BLaER1 (cell line): Measurements from ENCODE around the gene PRTG.
"Not testable (repeated sequence)": the region's sequence is repeated elsewhere in the genome, so short reads cannot be mapped to it uniquely, and the experiment has no call there.

Experiments used
- H3K27ac ChIP-seq: shearing (Covaris generic); formaldehyde crosslinking; 2 replicates; pipeline ENCODE4 v1.8.1; 2022
- H3K27me3 ChIP-seq: shearing (Covaris generic); formaldehyde crosslinking; 2 replicates; pipeline ENCODE4 v1.8.1; 2022
- H3K36me3 ChIP-seq: shearing (Covaris generic); formaldehyde crosslinking; 2 replicates; pipeline ENCODE4 v1.8.1; 2022
- H3K4me1 ChIP-seq: shearing (Covaris generic); formaldehyde crosslinking; 2 replicates; pipeline ENCODE4 v1.8.1; 2022
- H3K4me2 ChIP-seq: shearing (Covaris generic); formaldehyde crosslinking; 2 replicates; pipeline ENCODE4 v1.8.1; 2022
- H3K4me3 ChIP-seq: shearing (Covaris generic); formaldehyde crosslinking; 2 replicates; pipeline ENCODE4 v1.8.1; 2022
- H3K9ac ChIP-seq: shearing (Covaris generic); formaldehyde crosslinking; 2 replicates; pipeline ENCODE4 v1.8.1; 2022
- H3K9me3 ChIP-seq: shearing (Covaris generic); formaldehyde crosslinking; 2 replicates; pipeline ENCODE4 v1.8.1; 2022
- H4K20me1 ChIP-seq: shearing (Covaris generic); formaldehyde crosslinking; 2 replicates; pipeline ENCODE4 v1.8.1; 2022
- Cebpa-rat ChIP-seq: shearing (Covaris generic); IDR thresholded peaks from 2 replicates; pipeline ENCODE4 v1.8.1; 2022

PRTG gene

GRCh38 chr15:55742927-55743728, at the start of gene PRTG:
Gene PRTG, minus strand, starts transcription at chr15:55743152. Its CDS starts 221 bp downstream, at chr15:55742931.
- H3K9me3 ChIP-seq, result no peaks in the 10 kb centered on the region
- no peak for TF ChIP-seq Cebpa-rat
- peaks cover 16% of the 10 kb centered on the region; the same call in 1 of the 2 replicates for H4K20me1 ChIP-seq
- H3K9ac ChIP-seq, result peak within 1 kb of the TSS; percentile 60; the same call in 1 of the 2 replicates
- H3K27me3 ChIP-seq, result peaks cover 62% of the 10 kb centered on the region
- peaks cover 19% of the 10 kb centered on the region for H3K4me1 ChIP-seq
- no peak within 1 kb of the TSS for H3K27ac ChIP-seq
- no peaks in the 10 kb centered on the region for H3K36me3 ChIP-seq
- H3K4me3 ChIP-seq, result peak within 1 kb of the TSS; percentile 77
- peak within 1 kb of the TSS; percentile 99 for H3K4me2 ChIP-seq

DNA sequence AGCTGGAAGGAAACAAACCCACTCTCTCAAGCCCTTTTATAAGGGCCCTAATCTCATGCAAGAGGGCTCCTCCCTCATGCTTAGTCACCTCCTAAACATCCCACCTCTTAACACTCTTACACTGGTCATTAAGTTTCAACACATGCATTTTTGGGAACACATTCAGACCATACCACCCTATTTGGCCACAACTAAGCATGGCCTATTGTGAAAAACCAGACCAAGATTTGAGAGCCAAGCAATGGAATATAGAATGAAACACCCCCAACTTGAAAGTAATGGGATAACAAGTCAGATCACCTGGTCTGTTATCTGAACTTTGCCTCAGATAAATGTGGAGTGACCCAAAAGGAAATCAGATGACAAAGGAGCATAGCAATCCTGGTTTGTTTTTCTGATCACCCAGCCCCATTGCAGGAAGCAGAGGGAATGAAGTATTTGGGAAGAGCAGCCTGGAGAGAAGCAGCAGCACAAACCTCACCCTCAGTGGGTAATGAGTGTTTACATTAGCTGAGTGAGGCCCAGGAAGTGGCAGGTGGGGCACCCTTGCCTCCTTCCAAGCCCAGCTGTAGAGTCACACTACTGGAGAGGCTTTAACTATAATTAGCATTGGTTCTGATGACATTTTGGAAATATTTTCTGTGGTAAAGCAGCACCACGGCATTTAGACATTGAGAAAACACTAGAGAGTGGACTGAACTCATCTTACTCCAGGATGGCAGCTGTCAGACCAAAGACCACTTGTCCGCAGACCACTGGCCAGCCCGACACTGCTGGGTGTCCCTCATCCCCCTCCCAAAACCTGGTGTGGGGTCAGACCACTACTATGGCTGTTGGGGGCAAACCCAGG, 48.8 kb upstream of the PRTG start:
- no peak overlapping the region for H3K4me2 ChIP-seq
- H3K4me3 ChIP-seq, result no peak overlapping the region
- H3K9me3 ChIP-seq, result peaks cover 36% of the 10 kb centered on the region
- no peaks in the 10 kb centered on the region for H3K36me3 ChIP-seq
- no peak overlapping the region for H3K27ac ChIP-seq
- TF ChIP-seq Cebpa-rat, result no peak
- H3K9ac ChIP-seq, result no peak overlapping the region
- H3K27me3 ChIP-seq, result no peaks in the 10 kb centered on the region
- H4K20me1 ChIP-seq, result no peaks in the 10 kb centered on the region
- no peaks in the 10 kb centered on the region for H3K4me1 ChIP-seq

- Histone ChIP-seq H3K27ac (no peak overlapping the region), H3K9ac (no peak overlapping the region), H3K4me2 (no peak overlapping the region), H4K20me1 (no peaks in the 10 kb centered on the region), H3K4me3 (no peak overlapping the region), H3K4me1 (no peaks in the 10 kb centered on the region), H3K9me3 (peaks cover 23% of the 10 kb centered on the region), H3K36me3 (no peaks in the 10 kb centered on the region), H3K27me3 (no peaks in the 10 kb centered on the region)
- no peak for TF ChIP-seq Cebpa-rat
Measured at GRCh38 chr15:55789066-55789660, 46.2 kb upstream of the PRTG start.

- Histone ChIP-seq H3K27ac (no peak overlapping the region), H3K9me3 (peaks cover 10% of the 10 kb centered on the region), H3K4me3 (no peak overlapping the region), H4K20me1 (no peaks in the 10 kb centered on the region), H3K36me3 (no peaks in the 10 kb centered on the region), H3K4me1 (no peaks in the 10 kb centered on the region), H3K4me2 (no peak overlapping the region), H3K27me3 (no peaks in the 10 kb centered on the region), H3K9ac (no peak overlapping the region)
- no peak for TF ChIP-seq Cebpa-rat
Measured at GRCh38 chr15:55786341-55786740, 43.4 kb upstream of the PRTG start.

DNA sequence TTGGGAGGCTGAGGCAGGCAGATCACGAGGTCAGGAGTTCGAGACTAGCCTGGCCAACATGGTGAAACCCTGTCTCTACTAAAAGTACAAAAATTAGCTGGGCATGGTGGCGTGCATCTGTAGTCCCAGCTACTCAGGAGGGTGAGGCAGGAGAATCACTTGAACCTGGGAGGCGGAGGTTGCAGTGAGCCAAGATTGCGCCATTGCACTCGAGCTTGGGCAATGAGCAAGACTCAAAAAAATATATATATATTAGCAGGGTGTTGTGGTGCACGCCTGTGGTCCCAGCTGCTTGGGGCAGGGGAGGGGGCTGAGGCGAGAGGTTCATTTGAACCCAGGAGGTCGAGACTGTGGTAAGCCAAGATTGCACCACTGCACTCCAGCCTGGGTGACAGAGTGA, 42.6 kb upstream of the PRTG start:
- H4K20me1 ChIP-seq, H3K4me3 ChIP-seq, H3K27ac ChIP-seq, H3K4me1 ChIP-seq, H3K27me3 ChIP-seq, H3K4me2 ChIP-seq, H3K9ac ChIP-seq, H3K36me3 ChIP-seq: not testable (repeated sequence)
- H3K9me3 ChIP-seq, result peaks cover 16% of the 10 kb centered on the region

DNA sequence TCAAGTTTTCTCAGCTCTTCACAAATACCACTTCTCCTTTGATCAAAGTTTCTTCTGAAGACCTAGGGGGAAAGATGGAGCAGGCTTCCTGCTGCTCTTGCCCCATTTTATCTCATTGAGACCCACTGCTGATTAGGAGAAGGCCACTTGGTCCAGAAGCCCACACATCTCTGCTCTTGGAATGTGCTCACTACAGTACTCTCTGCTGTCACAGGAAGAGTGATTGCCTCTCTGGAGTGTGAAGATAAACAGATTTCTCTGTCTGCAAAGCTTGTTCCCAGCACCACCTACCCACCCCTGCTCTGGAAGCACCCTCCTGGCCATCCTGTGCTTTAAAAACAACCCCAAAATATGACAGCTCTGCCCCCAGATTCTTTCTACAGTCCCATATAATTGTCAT, 41.3 kb upstream of the PRTG start:
- Histone ChIP-seq H3K4me2 (no peak overlapping the region), H3K4me1 (no peaks in the 10 kb centered on the region), H3K27ac (no peak overlapping the region), H3K27me3 (no peaks in the 10 kb centered on the region), H3K4me3 (no peak overlapping the region), H3K9ac (no peak overlapping the region), H3K9me3 (peaks cover 13% of the 10 kb centered on the region), H3K36me3 (no peaks in the 10 kb centered on the region), H4K20me1 (no peaks in the 10 kb centered on the region)
- no peak for TF ChIP-seq Cebpa-rat

DNA sequence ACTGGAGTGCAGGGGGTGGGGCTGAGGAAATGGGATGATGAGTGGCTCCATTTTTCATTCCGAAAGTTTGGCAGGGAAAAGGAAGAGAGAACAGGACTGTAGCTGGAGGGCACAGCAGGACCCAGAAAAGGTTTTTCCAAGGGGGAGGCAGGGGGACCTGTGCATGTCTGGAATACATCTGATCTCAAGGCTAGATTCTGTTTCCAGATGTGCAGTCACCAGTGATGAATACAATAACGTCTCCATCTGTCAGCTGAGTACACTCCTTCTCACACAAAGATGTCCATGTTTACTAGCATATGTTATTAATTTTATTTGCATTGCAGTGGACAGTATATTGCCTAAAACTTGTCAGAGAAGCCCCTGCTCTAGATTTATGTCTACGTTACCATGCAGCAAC, 39.9 kb upstream of the PRTG start:
- Histone ChIP-seq H3K4me3 (no peak overlapping the region), H3K4me1 (no peaks in the 10 kb centered on the region), H4K20me1 (no peaks in the 10 kb centered on the region), H3K9ac (no peak overlapping the region), H3K27me3 (no peaks in the 10 kb centered on the region), H3K27ac (no peak overlapping the region), H3K4me2 (no peak overlapping the region), H3K36me3 (no peaks in the 10 kb centered on the region), H3K9me3 (0 out of 2 replicates have a peak, but pooled peaks cover 5% of the 10 kb centered on the region)
- no peak for TF ChIP-seq Cebpa-rat

- 0 out of 2 replicates have a peak, but pooled peaks cover 5% of the 10 kb centered on the region for H3K9me3 ChIP-seq
- no peak for TF ChIP-seq Cebpa-rat
Measured at GRCh38 chr15:55780292-55780691, 37.3 kb upstream of the PRTG start.

GRCh38 chr15:55778932-55779331, 36.0 kb upstream of the PRTG start:
- H3K27me3 ChIP-seq, result no peaks in the 10 kb centered on the region
- H3K4me1 ChIP-seq, result no peaks in the 10 kb centered on the region
- no peak overlapping the region for H3K9ac ChIP-seq
- H3K9me3 ChIP-seq, result 0 out of 2 replicates have a peak, but pooled peaks cover 5% of the 10 kb centered on the region
- no peaks in the 10 kb centered on the region for H4K20me1 ChIP-seq
- no peak overlapping the region for H3K4me2 ChIP-seq
- no peak overlapping the region for H3K4me3 ChIP-seq
- H3K36me3 ChIP-seq, result no peaks in the 10 kb centered on the region
- no peak overlapping the region for H3K27ac ChIP-seq
- no peak for TF ChIP-seq Cebpa-rat

More at GRCh38 chr15:55780292-55780691, 37.3 kb upstream of the PRTG start:
- no peaks in the 10 kb centered on the region for H3K4me1 ChIP-seq
- no peaks in the 10 kb centered on the region for H4K20me1 ChIP-seq
- no peak overlapping the region for H3K27ac ChIP-seq
- H3K9ac ChIP-seq, result no peak overlapping the region
- H3K4me2 ChIP-seq, result no peak overlapping the region
- H3K36me3 ChIP-seq, result no peaks in the 10 kb centered on the region
- no peak overlapping the region for H3K4me3 ChIP-seq
- no peaks in the 10 kb centered on the region for H3K27me3 ChIP-seq

DNA sequence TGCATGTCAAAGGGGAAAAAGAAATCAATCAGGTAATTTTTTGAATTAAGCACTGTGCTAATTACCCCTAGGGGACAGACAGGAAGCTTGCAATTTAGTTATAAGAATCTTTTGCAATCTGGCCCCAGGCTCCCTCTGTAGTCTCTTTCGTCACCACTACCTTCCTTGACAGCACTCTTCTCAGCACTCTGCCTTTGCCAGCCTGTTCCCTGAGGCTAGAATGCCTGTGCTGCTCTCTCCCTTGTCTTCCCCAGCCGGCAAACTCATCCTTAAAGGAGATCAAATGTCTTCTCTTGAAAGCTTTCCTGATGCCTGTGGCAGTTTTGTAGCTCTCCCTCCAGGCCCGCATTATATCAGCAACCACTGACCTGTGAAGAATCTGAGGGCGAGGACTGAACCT, 32.4 kb upstream of the PRTG start:
- Histone ChIP-seq H3K4me1 (no peaks in the 10 kb centered on the region), H3K27me3 (no peaks in the 10 kb centered on the region), H4K20me1 (no peaks in the 10 kb centered on the region), H3K27ac (no peak overlapping the region), H3K4me2 (no peak overlapping the region), H3K9me3 (no peaks in the 10 kb centered on the region), H3K9ac (no peak overlapping the region), H3K36me3 (no peaks in the 10 kb centered on the region), H3K4me3 (no peak overlapping the region)
- no peak for TF ChIP-seq Cebpa-rat
